ENCODE results near the gene RYR2.

Gene RYR2

GRCh38 chr1:237763137-237763536 is 721.2 kb downstream of the RYR2 start:
- DNase-seq (ENCODE audit: low spot score) = no peak
- ChIA-PET CTCF (no interaction called here), POLR2A (ENCODE audit: low non-redundant PET) (no interaction called here)
- no peak for TF ChIP-seq CTCF (conservative IDR thresholded peaks at IDR 0.05; ENCODE audit: low read depth)
- H3K27ac ChIP-seq = no peak overlapping the region

DNA sequence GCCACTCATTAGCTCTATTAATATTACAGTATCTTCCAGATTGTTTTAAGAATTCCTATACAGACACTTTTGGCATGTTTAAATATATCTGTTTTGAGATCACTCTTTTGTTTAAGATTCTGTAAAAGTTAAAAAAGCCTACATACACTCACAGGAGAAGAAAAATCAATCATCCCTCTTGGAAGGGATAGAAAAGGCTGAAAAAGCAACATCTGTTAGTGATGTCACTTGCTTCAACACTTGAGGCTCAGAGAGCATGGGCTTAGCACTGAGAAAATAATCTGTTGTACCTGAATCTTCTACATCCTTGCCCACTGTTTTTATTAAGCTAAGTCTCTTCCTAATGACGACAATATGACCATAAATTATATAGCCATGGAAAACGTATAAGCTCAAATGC is 721.8 kb downstream of the RYR2 start:
- CTCF ChIA-PET = interaction anchor here (0.6 kb wide), 1 partner anchor 91 kb away, joined by 4 read pairs; no protein-coding TSS in a partner anchor
- DNase-seq (ENCODE audit: low spot score) = no peak
- no peak for TF ChIP-seq CTCF (conservative IDR thresholded peaks at IDR 0.05; ENCODE audit: low read depth)
- no peak overlapping the region for H3K27ac ChIP-seq
- POLR2A ChIA-PET (ENCODE audit: low non-redundant PET) = no interaction called here

- H3K27ac ChIP-seq = no peak overlapping the region
- no peak for DNase-seq (ENCODE audit: low spot score)
- CTCF ChIA-PET = no interaction called here
- TF ChIP-seq CTCF (conservative IDR thresholded peaks at IDR 0.05; ENCODE audit: low read depth) = no peak
- POLR2A ChIA-PET (ENCODE audit: low non-redundant PET) = no interaction called here
Observed at GRCh38 chr1:237769916-237770315, 727.9 kb downstream of the RYR2 start.

- ChIA-PET POLR2A (ENCODE audit: low non-redundant PET) (no interaction called here), CTCF (interaction anchor here (0.6 kb wide), 1 partner anchor 1660 kb away, joined by 5 read pairs; no protein-coding TSS in a partner anchor)
- H3K27ac ChIP-seq = no peak overlapping the region
- no peak for DNase-seq (ENCODE audit: low spot score)
- TF ChIP-seq CTCF (conservative IDR thresholded peaks at IDR 0.05; ENCODE audit: low read depth) = no peak
Observed at GRCh38 chr1:237772009-237772408, 730.0 kb downstream of the RYR2 start.

DNA sequence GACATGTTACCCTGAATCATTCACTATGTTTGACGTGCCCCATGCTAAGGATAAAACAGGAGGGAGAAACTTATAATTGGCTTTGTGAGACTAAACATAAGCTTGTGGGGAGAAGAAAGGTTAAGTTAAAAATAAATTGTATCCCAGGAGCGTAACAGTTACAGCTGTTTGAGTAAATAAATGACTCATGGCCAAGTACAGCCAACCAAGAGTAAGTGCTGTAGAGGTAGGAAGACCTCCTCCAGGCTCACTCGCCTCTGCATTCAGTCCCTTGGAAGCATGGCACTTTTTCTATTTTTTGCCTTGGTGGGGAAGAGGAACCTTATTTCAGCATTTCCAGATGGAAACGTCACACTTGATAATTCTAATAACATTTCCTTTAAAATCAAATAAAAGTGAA is 732.3 kb downstream of the RYR2 start:
- DNase-seq (ENCODE audit: low spot score) = no peak
- POLR2A ChIA-PET (ENCODE audit: low non-redundant PET) = no interaction called here
- no peak overlapping the region for H3K27ac ChIP-seq
- TF ChIP-seq CTCF (conservative IDR thresholded peaks at IDR 0.05; ENCODE audit: low read depth) = no peak
- CTCF ChIA-PET = no interaction called here

GRCh38 chr1:237779356-237779755 is 737.4 kb downstream of the RYR2 start:
- POLR2A ChIA-PET (ENCODE audit: low non-redundant PET) = no interaction called here
- H3K27ac ChIP-seq = no peak overlapping the region
- CTCF ChIA-PET = no interaction called here

More at GRCh38 chr1:237779356-237779755, 737.4 kb downstream of the RYR2 start:
- DNase-seq (ENCODE audit: low spot score) = no peak
- no peak for TF ChIP-seq CTCF (conservative IDR thresholded peaks at IDR 0.05; ENCODE audit: low read depth)
